GM12878 (cell line): ENCODE data around the gene GLI1. TPM values are rescaled to one million over a fixed set of nuclear protein-coding genes. Genes with fewer than 3 reads are reported as not detected.
"Not testable (repeated sequence)": the region's sequence is repeated elsewhere in the genome, so short reads cannot be mapped to it uniquely, and the experiment has no call there.

Experiments used
- ATAC-seq: fragments of 200-7000 bp; cut with Tn5 transposase; 3 replicates; pipeline ENCODE4 v1.9.1; 2020; ENCODE audit warnings: mild to moderate bottlenecking, moderate library complexity
- BruUV-seq: library from RNA; stranded (reverse); fragments of 400-500 nt; replicated peaks from 2 replicates; lab custom pipeline; 2021; lab: Mats Ljungman, UMichigan
- CTCF ChIA-PET: fragments of 300-600 bp; sonication (Branson Sonifier 250); formaldehyde crosslinking; extraction: SDS; loops from one replicate; lab custom pipeline; 2021; ENCODE audit warnings: inconsistent platforms; lab: Yijun Ruan, JAX
- POLR2A ChIA-PET: fragments of 350-600 bp; formaldehyde crosslinking; extraction: SDS; loops from one replicate; lab custom pipeline; 2021; ENCODE audit warnings: inconsistent platforms; lab: Charles Lee
- RAD21 ChIA-PET: fragments of 300-600 bp; sonication (Branson Sonifier 250); formaldehyde crosslinking; loops from one replicate; lab custom pipeline; 2023; ENCODE audit warnings: antibody characterized with exemption; ENCODE audit not compliant: unreplicated experiment; lab: Charles Lee
- SMC1A ChIA-PET: fragments of 300-600 bp; sonication (Branson Sonifier 250); formaldehyde crosslinking; loops from one replicate; lab custom pipeline; 2023; ENCODE audit not compliant: unreplicated experiment, uncharacterized antibody; lab: Charles Lee
- DNase-seq: peaks from one replicate; pipeline ENCODE4 v3.0.0-alpha.2; 2011; ENCODE audit warnings: low read depth, low spot score
- FAIRE-seq: peaks from 3 replicates; lab custom pipeline; 2011; peaks lifted over from hg19 to GRCh38; lab: Jason Lieb, UNC
- H2AFZ ChIP-seq: 2 replicates; pipeline ENCODE4 v1.6.0; 2011; ENCODE audit warnings: low read depth, low read length, control low read depth; ENCODE audit not compliant: control insufficient read depth
- H3K27ac ChIP-seq: 2 replicates; pipeline ENCODE4 v1.5.1; 2011; ENCODE audit warnings: control low read depth; ENCODE audit not compliant: control insufficient read depth, insufficient read depth
- H3K27me3 ChIP-seq, 2 experiments: replicated peaks in 1 of 2; 2 replicates each; pipeline versions ENCODE4 v1.6.0 to v1.6.1; 2011; ENCODE audit warnings: low read length in 1 of 2; ENCODE audit not compliant: control insufficient read depth in 2 of 2, insufficient read depth in 2 of 2
- H3K36me3 ChIP-seq, 2 experiments: 2 replicates each; pipeline ENCODE4 v1.5.1; 2011; ENCODE audit warnings: low read length in 1 of 2; ENCODE audit not compliant: control insufficient read depth in 2 of 2, insufficient read depth in 2 of 2
- H3K4me1 ChIP-seq: 2 replicates; pipeline ENCODE4 v1.6.1; 2011; ENCODE audit warnings: mild to moderate bottlenecking, low read length, moderate library complexity, mixed read lengths; ENCODE audit not compliant: control insufficient read depth, insufficient read depth
- H3K4me2 ChIP-seq: 2 replicates; pipeline ENCODE4 v1.6.0; 2011; ENCODE audit warnings: control low read depth; ENCODE audit not compliant: control insufficient read depth, insufficient read depth
- H3K4me3 ChIP-seq: fragments of 200-600 bp; sonication (generic); 2 replicates; pipeline ENCODE4 v1.5.1; 2016
- H3K79me2 ChIP-seq: 2 replicates; pipeline ENCODE4 v1.6.0; 2011; ENCODE audit warnings: low read length; ENCODE audit not compliant: control insufficient read depth, insufficient read depth
- H3K9ac ChIP-seq: 2 replicates; pipeline ENCODE4 v1.8.0; 2011; ENCODE audit warnings: low read length, control low read depth, mixed read lengths; ENCODE audit not compliant: control insufficient read depth, insufficient read depth
- H3K9me3 ChIP-seq: replicated peaks from 3 replicates; pipeline ENCODE4 v1.5.1; 2011; ENCODE audit warnings: mild to moderate bottlenecking, low read length; ENCODE audit not compliant: control insufficient read depth, insufficient read depth
- H4K20me1 ChIP-seq: 2 replicates; pipeline ENCODE4 v1.6.0; 2011; ENCODE audit not compliant: control insufficient read depth, insufficient read depth
- BMI1 ChIP-seq: fragments of 450-650 bp; IDR thresholded peaks from 2 replicates; pipeline ENCODE4 v1.6.1; 2016; ENCODE audit warnings: mild to moderate bottlenecking, moderate library complexity, borderline replicate concordance
- BRCA1 ChIP-seq: IDR thresholded peaks from 2 replicates; pipeline ENCODE4 v1.6.1; 2011; ENCODE audit warnings: low read depth, low read length, improper control_type of control experiment
- CBX5 ChIP-seq: sonication (generic); IDR thresholded peaks from 2 replicates; pipeline ENCODE4 v1.6.1; 2016; ENCODE audit warnings: low read depth, moderate library complexity, mild to moderate bottlenecking, inconsistent platforms
- GABPA ChIP-seq: IDR thresholded peaks from 2 replicates; pipeline ENCODE4 v1.6.1; 2014; ENCODE audit warnings: antibody characterized with exemption, low read depth, mild to moderate bottlenecking, inconsistent platforms
- NKRF ChIP-seq: fragments of 450-650 bp; conservative IDR thresholded peaks from 2 replicates; pipeline ENCODE4 v1.6.1; 2017; ENCODE audit warnings: mild to moderate bottlenecking, moderate library complexity
- NR2C2 ChIP-seq: IDR thresholded peaks from 2 replicates; pipeline ENCODE4 v1.6.1; 2011; ENCODE audit warnings: borderline replicate concordance, low read depth; ENCODE audit not compliant: control insufficient read depth, insufficient read length
- POLR2A ChIP-seq: IDR thresholded peaks from 2 replicates; pipeline ENCODE4 v1.6.1; 2011; ENCODE audit warnings: low read depth, mild to moderate bottlenecking, low read length
- SREBF1 ChIP-seq: IDR thresholded peaks from 2 replicates; pipeline ENCODE4 v1.6.1; 2012; ENCODE audit warnings: mild to moderate bottlenecking, low read length
- TCF3 ChIP-seq: IDR thresholded peaks from 2 replicates; pipeline ENCODE4 v1.6.1; 2012; ENCODE audit warnings: low read depth, mild to moderate bottlenecking, low read length, borderline replicate concordance; ENCODE audit not compliant: insufficient read depth
- ZBTB33 ChIP-seq: fragments of 450-650 bp; IDR thresholded peaks from 2 replicates; pipeline ENCODE4 v1.6.1; 2017; ENCODE audit warnings: mild to moderate bottlenecking
- whole genome bisulfite sequencing: methylation state at CpG from one replicate; pipeline ENCODE4 v1.1.6; 2016; ENCODE audit warnings: low lambda C conversion rate; ENCODE audit not compliant: insufficient replicate concordance, insufficient coverage; ENCODE audit errors: missing lambda C conversion rate; 5-methylcytosine and 5-hydroxymethylcytosine counted together
- in situ Hi-C: fragments of 300-500 bp; cut with MboI; formaldehyde crosslinking; loops from 9 replicates; pipeline ENCODE4 v1.14.3; 2018; ENCODE audit warnings: mixed read lengths
- intact Hi-C: fragments of 100-400 bp; cut with micrococcal nuclease; formaldehyde crosslinking; loops from one replicate; pipeline ENCODE4 v1.14.2; 2022; ENCODE audit not compliant: unreplicated experiment
- polyA plus RNA-seq, 11 experiments: library from polyadenylated mRNA; depleted of rRNA in 4 of 11; unstranded in 6 of 11; stranded (reverse) in 5 of 11; fragments of >200 nt; fragmentation: Nextera tagmentation in 4 of 11; fragmentation: Illumina TruSeq in 1 of 11; extraction: Ambion mirVana in 4 of 11; extraction: Trizol in 1 of 11; gene quantifications; 1 replicate in 1 of 11; 2 replicates in 10 of 11; pipeline versions ENCODE4 v1.2.1 to v1.2.3, GENCODE V29; 2011 to 2016; ENCODE audit warnings: inconsistent platforms in 2 of 11, missing spikeins in 2 of 11, low read depth in 1 of 11
- total RNA-seq, 4 experiments: library from RNA; depleted of rRNA in 3 of 4; stranded (reverse); fragments of >200 nt in 3 of 4; fragmentation: Illumina TruSeq in 1 of 4; extraction: Trizol in 1 of 4; gene quantifications; 2 replicates each; pipeline versions ENCODE4 v1.2.1 to v1.2.3, GENCODE V29; 2013 to 2021

GLI1 gene
- total and polyA plus RNA-seq, 10 of the 15 experiments (the other 5 are each of a cell fraction or from before 2014, with no cell fraction given): 0.27 to 1.2 (median 0.49) TPM

GRCh38 chr12:57517187-57517586, 57.6 kb downstream of the GLI1 start:
- BruUV-seq: no TSS peak

GRCh38 chr12:57517718-57518117, 58.1 kb downstream of the GLI1 start:
- H3K9ac ChIP-seq, in situ Hi-C loops, H3K4me2 ChIP-seq, FAIRE-seq, SMC1A ChIA-PET, DNase-seq, intact Hi-C loops, ATAC-seq, H3K9me3 ChIP-seq, H3K27ac ChIP-seq, H3K27me3 ChIP-seq, BruUV-seq, H2AFZ ChIP-seq, H4K20me1 ChIP-seq, POLR2A ChIA-PET, H3K4me3 ChIP-seq: not testable (repeated sequence)
- peaks cover 25 to 35% of the 10 kb centered on the region in 2 experiments for H3K36me3 ChIP-seq
- H3K79me2 ChIP-seq: peaks cover 27% of the 10 kb centered on the region
- H3K4me1 ChIP-seq: peaks cover 13% of the 10 kb centered on the region
- 95% methylated on average over 8 of the region's 10 CpGs for WGBS
- ChIA-PET CTCF (interaction anchor here (1.2 to 4.0 kb wide), 2 partner anchors 38 to 41 kb away, joined by 3 to 13 read pairs; partner anchors contain the start of gene ARHGAP9), RAD21 (interaction anchor here (1.1 to 1.3 kb wide), 2 partner anchors 57 to 59 kb away, joined by 3 read pairs; no protein-coding TSS in a partner anchor)

More at GRCh38 chr12:57517187-57517586, 57.6 kb downstream of the GLI1 start:
- SMC1A ChIA-PET: interaction anchor here (1.7 kb wide), 1 partner anchor 21 kb away, joined by 3 read pairs; no protein-coding TSS in a partner anchor
- in situ Hi-C loops (no loop called here), intact Hi-C loops (no loop called here)
- no peak for DNase-seq
- ATAC-seq: no peak
- H3K27ac ChIP-seq: no peak overlapping the region
- no peak overlapping the region for H2AFZ ChIP-seq
- no peak overlapping the region for H3K4me2 ChIP-seq
- peaks cover 27% of the 10 kb centered on the region for H3K79me2 ChIP-seq
- TF ChIP-seq SREBF1 (no peak), ZBTB33 (no peak), NKRF (no peak), BRCA1 (no peak), CBX5 (no peak), BMI1 (no peak), NR2C2 (no peak), GABPA (no peak), POLR2A (no peak; the same call in 1 of the 2 replicates), TCF3 (no peak)
- TF ChIP-seq, all 136 proteins: peak for 0
- no peaks in the 10 kb centered on the region for H3K27me3 ChIP-seq
- no peak for FAIRE-seq
- H4K20me1 ChIP-seq: peaks cover 4% of the 10 kb centered on the region; the same call in 1 of the 2 replicates
- no peaks in the 10 kb centered on the region for H3K9me3 ChIP-seq
- H3K4me3 ChIP-seq: no peak overlapping the region
- H3K4me1 ChIP-seq: peaks cover 12% of the 10 kb centered on the region
- H3K36me3 ChIP-seq: peaks cover 28 to 38% of the 10 kb centered on the region in 2 experiments
- 93% methylated on average over 1 of the region's 1 CpG for WGBS
- ChIA-PET POLR2A (no interaction called here), CTCF (interaction anchor here (4.0 kb wide), 1 partner anchor 40 kb away, joined by 13 read pairs; no protein-coding TSS in a partner anchor), RAD21 (interaction anchor here (1.1 to 1.3 kb wide), 2 partner anchors 57 to 58 kb away, joined by 3 read pairs; no protein-coding TSS in a partner anchor)
- H3K9ac ChIP-seq: no peak overlapping the region
